BE2C (cell line): ENCODE results near the gene USP36.

ENCODE experiments used
- DNase-seq: peaks from one replicate; pipeline ENCODE4 v3.0.0-alpha.2; 2020
- H3K27me3 ChIP-seq: fragments of 250-450 bp; sonication (Bioruptor Pico); 2 replicates; pipeline ENCODE4 v1.5.1; 2020; ENCODE audit warnings: mild to moderate bottlenecking
- H3K36me3 ChIP-seq: fragments of 250-450 bp; sonication (Bioruptor Pico); 2 replicates; pipeline ENCODE4 v1.5.1; 2020; ENCODE audit warnings: mild to moderate bottlenecking
- H3K4me1 ChIP-seq: fragments of 250-450 bp; sonication (Bioruptor Pico); 2 replicates; pipeline ENCODE4 v1.5.1; 2020
- H3K4me3 ChIP-seq: 2 replicates; pipeline ENCODE4 v1.5.1; 2011; ENCODE audit warnings: low read depth, low read length
- H3K9me3 ChIP-seq: fragments of 250-450 bp; sonication (Bioruptor Pico); 2 replicates; pipeline ENCODE4 v1.5.1; 2020
- CTCF ChIP-seq: IDR thresholded peaks from 2 replicates; pipeline ENCODE4 v1.5.1; 2012; ENCODE audit warnings: mild to moderate bottlenecking, low read depth, low read length

Gene USP36

GRCh38 chr17:78808163-78808562 lies 32.5 kb downstream of the USP36 start:
- TF ChIP-seq CTCF, result no peak
- no peaks in the 10 kb centered on the region for H3K9me3 ChIP-seq
- H3K36me3 ChIP-seq, result peaks cover 90% of the 10 kb centered on the region
- H3K27me3 ChIP-seq, result no peaks in the 10 kb centered on the region
- H3K4me3 ChIP-seq, result no peak overlapping the region
- H3K4me1 ChIP-seq, result no peaks in the 10 kb centered on the region
- DNase-seq, result no peak

- Histone ChIP-seq H3K9me3 (no peaks in the 10 kb centered on the region), H3K4me3 (no peak overlapping the region), H3K4me1 (no peaks in the 10 kb centered on the region), H3K27me3 (no peaks in the 10 kb centered on the region), H3K36me3 (peaks cover 88% of the 10 kb centered on the region)
- TF ChIP-seq CTCF, result no peak
- DNase-seq, result no peak
Measured at GRCh38 chr17:78806451-78806850, 34.2 kb downstream of the USP36 start.

- Histone ChIP-seq H3K27me3 (no peaks in the 10 kb centered on the region), H3K9me3 (no peaks in the 10 kb centered on the region), H3K4me1 (no peaks in the 10 kb centered on the region), H3K4me3 (no peak overlapping the region), H3K36me3 (peaks cover 87% of the 10 kb centered on the region)
- TF ChIP-seq CTCF, result no peak
- DNase-seq, result no peak
Measured at GRCh38 chr17:78805301-78805700, 35.3 kb downstream of the USP36 start.

- Histone ChIP-seq H3K27me3 (no peaks in the 10 kb centered on the region), H3K4me3 (no peak overlapping the region), H3K36me3 (peaks cover 85% of the 10 kb centered on the region), H3K4me1 (no peaks in the 10 kb centered on the region), H3K9me3 (no peaks in the 10 kb centered on the region)
- no peak for TF ChIP-seq CTCF
- no peak for DNase-seq
Measured at GRCh38 chr17:78804777-78805176, 35.8 kb downstream of the USP36 start.

GRCh38 chr17:78803186-78803845 lies 37.3 kb downstream of the USP36 start:
- Histone ChIP-seq H3K9me3 (no peaks in the 10 kb centered on the region), H3K36me3 (peaks cover 82% of the 10 kb centered on the region), H3K27me3 (no peaks in the 10 kb centered on the region), H3K4me1 (no peaks in the 10 kb centered on the region), H3K4me3 (no peak overlapping the region)
- DNase-seq, result no peak
- TF ChIP-seq CTCF, result no peak

- Histone ChIP-seq H3K9me3 (no peaks in the 10 kb centered on the region), H3K4me3 (no peak overlapping the region), H3K27me3 (no peaks in the 10 kb centered on the region), H3K4me1 (no peaks in the 10 kb centered on the region), H3K36me3 (peaks cover 82% of the 10 kb centered on the region)
- DNase-seq, result no peak
- TF ChIP-seq CTCF, result no peak
Measured at GRCh38 chr17:78802459-78802858, 38.2 kb downstream of the USP36 start.
